ENCODE results near the gene OR8S1. TPM values are rescaled to one million over a fixed set of nuclear protein-coding genes. Genes with fewer than 3 reads are reported as not detected.

OR8S1 gene
- total RNA-seq, 1 experiment from 2014 or later, result not detected

- TF ChIP-seq CTCF (IDR thresholded peaks at IDR 0.05) (no peak), POLR2AphosphoS5 (IDR thresholded peaks at IDR 0.05; ENCODE audit: low read depth, low read length) (no peak), REST (IDR thresholded peaks at IDR 0.05; ENCODE audit: insufficient read depth in 1 of 2, low read depth in 2 of 2, low read length in 1 of 2) (no peak), SIN3A (IDR thresholded peaks at IDR 0.05; ENCODE audit: borderline replicate concordance, insufficient read depth, low read depth, low read length) (no peak), TCF7L2 (IDR thresholded peaks at IDR 0.05; ENCODE audit: low read depth, low read length) (no peak)
- Histone ChIP-seq H3K9me3 (ENCODE audit: control insufficient read depth, insufficient read depth, low read depth, low read length) (no peaks in the 10 kb centered on the region), H3K4me3 (ENCODE audit: low read depth in 2 of 2, low read length in 2 of 2) (peak overlapping the region in 1 of 2 experiments; percentile 11; a peak in 1 of 4 replicates), H3K36me3 (ENCODE audit: control insufficient read depth, insufficient read depth, low read length) (no peaks in the 10 kb centered on the region), H3K4me1 (ENCODE audit: control insufficient read depth, insufficient read depth, low read length) (no peaks in the 10 kb centered on the region), H3K27ac (ENCODE audit: low read length) (no peak overlapping the region), H3K27me3 (ENCODE audit: control insufficient read depth, insufficient read depth, low read length) (no peaks in the 10 kb centered on the region)
- ChIA-PET CTCF (no interaction called here), POLR2A (no interaction called here)
- no peak; the same call in 1 of the 2 replicates for ATAC-seq
- BruUV-seq (replicated peaks), result no TSS peak
- no peak for DNase-seq (ENCODE audit: low read depth, low spot score)
- in situ Hi-C loops (cut with HindIII; ENCODE audit: low pct_unique_long_range_greater_than_20kb, low sequenced_read_pairs), result no loop called here
- intact Hi-C loops (cut with micrococcal nuclease; ENCODE audit: unreplicated experiment), result no loop called here
Measured at GRCh38 chr12:48572326-48572725, 46.9 kb downstream of the OR8S1 start.

Other genes starting within 250 kb of the OR8S1 start
- gene ZNF641, start 174.7 kb upstream of the OR8S1 start, total RNA-seq (2021; ENCODE audit: unreplicated experiment), result 13.5 TPM
- not detected for gene ANP32D, start 53.1 kb upstream of the OR8S1 start, total RNA-seq (2021; ENCODE audit: unreplicated experiment)
- gene C12orf54, start 43.1 kb upstream of the OR8S1 start, total RNA-seq (2021; ENCODE audit: unreplicated experiment), result not detected
- gene LALBA, start 44.4 kb downstream of the OR8S1 start, total RNA-seq (2021; ENCODE audit: unreplicated experiment), result not detected
- 36.9 TPM for gene KANSL2, start 156.6 kb downstream of the OR8S1 start, total RNA-seq (2021; ENCODE audit: unreplicated experiment)
- 50.0 TPM for gene CCNT1, start 191.1 kb downstream of the OR8S1 start, total RNA-seq (2021; ENCODE audit: unreplicated experiment)